Osteoblast (primary cell): Measurements from ENCODE around the gene ACTL8. TPM values are rescaled to one million over a fixed set of nuclear protein-coding genes. Genes with fewer than 3 reads are reported as not detected.
A peak's percentile ranks its signal among the peaks of the same experiment; 100 is the strongest.

Experiments used
- DNase-seq: peaks from one replicate; pipeline ENCODE4 v3.0.0; 2011; ENCODE audit warnings: low spot score, mixed read lengths; ENCODE audit not compliant: insufficient read length; ENCODE audit errors: missing footprints
- H2AFZ ChIP-seq: 2 replicates; pipeline ENCODE4 v1.6.0; 2011; ENCODE audit warnings: mild to moderate bottlenecking, low read length
- H3K27ac ChIP-seq: 2 replicates; pipeline ENCODE4 v1.5.1; 2011; ENCODE audit warnings: mild to moderate bottlenecking, low read depth, low read length, moderate library complexity
- H3K27me3 ChIP-seq: 2 replicates; pipeline ENCODE4 v1.6.0; 2012; ENCODE audit warnings: mild to moderate bottlenecking, control low read depth, inconsistent platforms, low read length, moderate library complexity; ENCODE audit not compliant: insufficient read depth
- H3K36me3 ChIP-seq: 2 replicates; pipeline ENCODE4 v1.5.1; 2011; ENCODE audit warnings: mild to moderate bottlenecking, low read length, control low read depth, moderate library complexity; ENCODE audit not compliant: insufficient read depth
- H3K4me1 ChIP-seq: 2 replicates; pipeline ENCODE4 v1.5.1; 2011; ENCODE audit warnings: mild to moderate bottlenecking, low read length, control low read depth, moderate library complexity; ENCODE audit not compliant: insufficient read depth
- H3K4me2 ChIP-seq: 2 replicates; pipeline ENCODE4 v1.6.0; 2011; ENCODE audit warnings: mild to moderate bottlenecking, low read length; ENCODE audit not compliant: insufficient read depth
- H3K4me3 ChIP-seq: fragments of 200-600 bp; sonication (generic); 3 replicates; pipeline ENCODE4 v1.5.1; 2012; ENCODE audit warnings: mild to moderate bottlenecking, low read length, inconsistent platforms; ENCODE audit not compliant: insufficient read depth
- H3K79me2 ChIP-seq: 2 replicates; pipeline ENCODE4 v1.6.0; 2012; ENCODE audit warnings: mild to moderate bottlenecking, low read length, control low read depth, inconsistent platforms; ENCODE audit not compliant: insufficient read depth
- H3K9me3 ChIP-seq: 2 replicates; pipeline ENCODE4 v1.5.1; 2011; ENCODE audit warnings: low read depth, low read length, control low read depth
- H4K20me1 ChIP-seq: 2 replicates; pipeline ENCODE4 v1.6.0; 2012; ENCODE audit warnings: mild to moderate bottlenecking, low read length, control low read depth; ENCODE audit not compliant: insufficient read depth
- total RNA-seq: library from RNA; depleted of rRNA; stranded (reverse); fragments of >200 nt; gene quantifications from 2 replicates; pipeline ENCODE4 v1.2.3, GENCODE V29; 2012
- TF ChIP-seq, protein P1 (sequence below): IDR thresholded peaks from 2 replicates; pipeline ENCODE4 v1.5.1; 2011; ENCODE audit warnings: mild to moderate bottlenecking, low read depth, low read length, moderate library complexity; ENCODE audit errors: extremely low read depth

ACTL8 gene
- total RNA-seq, 1 donor = not detected

DNA sequence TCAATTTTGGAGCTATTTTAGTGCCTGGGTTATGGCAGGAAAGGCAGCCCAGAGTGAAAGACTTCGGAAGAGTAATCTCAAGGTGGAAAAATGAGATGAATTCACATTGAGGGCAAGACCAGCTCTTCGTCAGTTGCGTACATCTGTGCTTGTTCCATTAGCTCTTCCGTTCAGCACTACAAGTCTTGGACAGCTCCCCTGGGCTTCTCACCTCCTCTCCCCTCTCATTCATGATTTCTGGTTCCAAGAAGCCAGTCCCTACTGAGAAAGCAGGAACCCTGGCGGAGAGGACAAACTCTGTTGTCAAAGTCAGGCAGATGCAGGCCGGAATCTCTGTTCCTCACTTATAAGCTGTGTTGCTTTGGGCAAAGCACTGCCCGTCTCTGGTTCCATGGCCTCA lies 76.5 kb downstream of the ACTL8 start:
- H3K36me3 ChIP-seq = no peaks in the 10 kb centered on the region
- no peaks in the 10 kb centered on the region for H3K9me3 ChIP-seq
- H3K4me3 ChIP-seq = no peak overlapping the region
- no peaks in the 10 kb centered on the region for H3K79me2 ChIP-seq
- H2AFZ ChIP-seq = no peak overlapping the region
- H3K27me3 ChIP-seq = peaks cover 14% of the 10 kb centered on the region
- H3K27ac ChIP-seq = no peak overlapping the region
- no peaks in the 10 kb centered on the region for H3K4me1 ChIP-seq
- no peak overlapping the region for H3K4me2 ChIP-seq
- H4K20me1 ChIP-seq = no peaks in the 10 kb centered on the region
- DNase-seq = peak; percentile 94
- TF ChIP-seq, protein P1, sequence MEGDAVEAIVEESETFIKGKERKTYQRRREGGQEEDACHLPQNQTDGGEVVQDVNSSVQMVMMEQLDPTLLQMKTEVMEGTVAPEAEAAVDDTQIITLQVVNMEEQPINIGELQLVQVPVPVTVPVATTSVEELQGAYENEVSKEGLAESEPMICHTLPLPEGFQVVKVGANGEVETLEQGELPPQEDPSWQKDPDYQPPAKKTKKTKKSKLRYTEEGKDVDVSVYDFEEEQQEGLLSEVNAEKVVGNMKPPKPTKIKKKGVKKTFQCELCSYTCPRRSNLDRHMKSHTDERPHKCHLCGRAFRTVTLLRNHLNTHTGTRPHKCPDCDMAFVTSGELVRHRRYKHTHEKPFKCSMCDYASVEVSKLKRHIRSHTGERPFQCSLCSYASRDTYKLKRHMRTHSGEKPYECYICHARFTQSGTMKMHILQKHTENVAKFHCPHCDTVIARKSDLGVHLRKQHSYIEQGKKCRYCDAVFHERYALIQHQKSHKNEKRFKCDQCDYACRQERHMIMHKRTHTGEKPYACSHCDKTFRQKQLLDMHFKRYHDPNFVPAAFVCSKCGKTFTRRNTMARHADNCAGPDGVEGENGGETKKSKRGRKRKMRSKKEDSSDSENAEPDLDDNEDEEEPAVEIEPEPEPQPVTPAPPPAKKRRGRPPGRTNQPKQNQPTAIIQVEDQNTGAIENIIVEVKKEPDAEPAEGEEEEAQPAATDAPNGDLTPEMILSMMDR = no peak

- Histone ChIP-seq H3K4me3 (no peak overlapping the region), H3K4me2 (no peak overlapping the region), H3K27ac (no peak overlapping the region), H2AFZ (no peak overlapping the region), H3K4me1 (peaks cover 3% of the 10 kb centered on the region), H3K36me3 (no peaks in the 10 kb centered on the region), H4K20me1 (no peaks in the 10 kb centered on the region), H3K79me2 (no peaks in the 10 kb centered on the region), H3K9me3 (no peaks in the 10 kb centered on the region), H3K27me3 (peaks cover 19% of the 10 kb centered on the region)
- TF ChIP-seq, protein P1 = no peak
- peak; percentile 19 for DNase-seq
These were observed 78.7 kb downstream of the ACTL8 start for GRCh38 chr1:17833661-17834501.

DNA sequence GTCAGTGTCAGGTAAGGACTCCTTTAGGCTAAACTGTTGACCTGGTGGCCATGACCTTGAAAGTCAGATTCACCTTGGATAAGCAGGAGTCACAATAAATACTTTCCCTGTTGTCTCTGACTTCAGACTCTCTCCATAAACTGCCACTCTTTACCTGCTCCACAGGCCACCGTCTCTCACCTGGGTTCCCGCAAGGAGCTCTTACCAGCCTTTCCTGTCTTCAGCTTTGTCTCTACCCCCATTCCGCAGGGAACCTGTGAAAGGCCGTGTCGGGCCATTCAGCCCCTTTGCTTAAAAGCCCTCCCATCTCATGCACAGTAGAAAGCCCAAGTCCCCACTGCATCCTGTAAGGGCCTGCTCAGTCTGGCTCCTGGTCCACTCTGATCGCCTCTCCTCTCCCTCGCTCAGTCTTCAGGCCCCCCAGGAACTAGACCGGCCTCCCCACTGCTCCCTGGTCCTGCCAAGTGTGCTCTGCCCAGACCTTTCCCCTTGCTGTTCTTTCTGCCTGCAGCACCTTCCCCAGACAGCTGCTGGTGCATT lies 79.5 kb downstream of the ACTL8 start:
- TF ChIP-seq, protein P1 = no peak
- no peak overlapping the region for H3K27ac ChIP-seq
- no peaks in the 10 kb centered on the region for H4K20me1 ChIP-seq
- no peaks in the 10 kb centered on the region for H3K36me3 ChIP-seq
- H2AFZ ChIP-seq = no peak overlapping the region
- DNase-seq = peak; percentile 43
- peaks cover 3% of the 10 kb centered on the region for H3K4me1 ChIP-seq
- no peak overlapping the region for H3K4me3 ChIP-seq
- H3K79me2 ChIP-seq = no peaks in the 10 kb centered on the region
- H3K9me3 ChIP-seq = no peaks in the 10 kb centered on the region
- peaks cover 19% of the 10 kb centered on the region for H3K27me3 ChIP-seq
- no peak overlapping the region for H3K4me2 ChIP-seq
